HT-29 (cell line): ENCODE data around the gene GYPC. TPM values are rescaled to one million over a fixed set of nuclear protein-coding genes. Genes with fewer than 3 reads are reported as not detected.

Source experiments
- DNase-seq: peaks from one replicate; pipeline ENCODE4 v3.0.0-alpha.2; 2015; ENCODE audit warnings: low spot score
- total RNA-seq: library from RNA; depleted of rRNA; stranded (reverse); fragments of >200 nt; shearing (Covaris generic); gene quantifications from 2 replicates; pipeline ENCODE4 v1.2.3, GENCODE V29; 2014

Gene GYPC
- total RNA-seq, 1 experiment from 2014 or later = not detected

DNA sequence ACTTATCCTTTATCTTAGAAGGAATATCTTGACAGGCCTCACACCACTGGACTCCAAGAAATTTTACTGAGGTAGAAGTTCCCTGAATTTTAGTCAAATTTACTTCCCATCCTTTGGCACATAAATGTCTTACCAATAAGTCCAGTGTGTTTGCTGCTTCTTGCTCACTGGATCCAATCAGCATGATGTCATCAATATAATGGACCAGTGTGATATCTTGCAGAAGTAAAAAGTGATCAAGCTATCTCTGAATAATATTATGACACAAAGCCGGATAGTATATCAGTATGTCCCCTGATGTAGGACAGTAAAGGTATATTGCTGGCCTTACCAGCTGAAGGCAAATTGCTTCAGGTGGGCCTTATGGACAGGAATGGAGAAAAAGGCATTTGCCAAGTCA, 6.9 kb upstream of the GYPC start:
- no peak for DNase-seq

DNA sequence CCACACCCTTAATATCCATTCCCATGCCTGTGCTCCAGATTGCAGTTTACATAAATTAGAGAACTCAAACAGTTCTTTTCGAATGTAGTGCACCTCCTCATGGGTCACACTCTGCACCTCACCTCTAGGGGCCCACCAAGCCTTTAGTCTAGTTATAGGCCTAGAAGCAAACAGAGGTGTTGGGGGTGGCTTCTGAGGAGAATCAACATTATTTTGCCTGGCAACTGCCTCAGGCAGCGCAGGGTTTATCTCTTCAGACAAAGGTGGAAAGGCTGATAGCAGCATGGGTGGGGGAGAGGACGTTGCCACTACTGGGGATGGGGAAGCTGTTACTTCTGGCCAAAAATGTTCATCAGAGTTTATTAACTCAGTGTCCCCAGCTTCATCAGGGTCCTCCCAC, 5.0 kb upstream of the GYPC start:
- DNase-seq = no peak

DNA sequence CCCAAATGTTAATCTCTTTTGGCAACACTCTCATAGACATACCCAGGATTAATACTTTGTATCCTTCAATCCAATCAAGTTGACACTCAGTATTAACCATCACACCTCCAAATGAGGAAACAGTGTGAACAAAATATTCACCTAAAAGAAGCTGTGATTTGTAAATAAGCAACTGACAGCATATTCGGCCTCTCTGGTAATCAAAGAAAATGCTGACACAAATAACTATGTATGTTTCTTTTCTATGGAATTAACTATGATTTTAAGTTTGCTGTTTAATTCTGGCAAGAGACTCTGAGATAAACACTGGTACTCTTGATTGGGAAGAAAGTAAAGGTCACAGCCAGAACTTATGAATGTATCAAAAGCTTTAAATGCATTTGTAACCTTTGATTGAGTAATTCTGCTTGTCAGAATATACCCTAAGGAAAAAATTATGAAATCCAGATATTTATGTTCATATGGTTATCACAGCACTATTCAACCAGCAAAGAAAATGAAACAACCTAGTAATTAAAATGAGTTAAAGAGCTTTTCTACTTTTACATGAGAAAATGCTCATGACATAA, 3.6 kb upstream of the GYPC start:
- no peak for DNase-seq

DNA sequence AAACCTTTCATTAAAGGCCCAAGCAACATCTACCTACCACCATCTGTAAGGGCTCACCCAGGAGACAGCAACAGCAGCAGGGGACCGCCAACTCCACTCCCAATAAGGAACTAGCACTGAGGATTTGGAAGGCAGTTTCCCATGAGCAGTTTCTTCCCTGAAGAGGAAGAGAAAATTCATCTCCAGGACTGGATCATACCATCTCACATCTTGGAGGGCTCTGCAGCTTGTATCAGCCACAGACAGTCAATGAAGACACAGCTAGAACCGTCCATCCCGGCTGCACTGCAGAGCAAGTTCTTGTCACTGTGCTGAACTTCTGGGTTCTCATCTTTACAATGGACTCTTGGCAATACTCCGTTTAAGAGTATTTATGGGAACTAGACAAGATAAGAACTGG, 2.8 kb upstream of the GYPC start:
- DNase-seq = no peak

DNA sequence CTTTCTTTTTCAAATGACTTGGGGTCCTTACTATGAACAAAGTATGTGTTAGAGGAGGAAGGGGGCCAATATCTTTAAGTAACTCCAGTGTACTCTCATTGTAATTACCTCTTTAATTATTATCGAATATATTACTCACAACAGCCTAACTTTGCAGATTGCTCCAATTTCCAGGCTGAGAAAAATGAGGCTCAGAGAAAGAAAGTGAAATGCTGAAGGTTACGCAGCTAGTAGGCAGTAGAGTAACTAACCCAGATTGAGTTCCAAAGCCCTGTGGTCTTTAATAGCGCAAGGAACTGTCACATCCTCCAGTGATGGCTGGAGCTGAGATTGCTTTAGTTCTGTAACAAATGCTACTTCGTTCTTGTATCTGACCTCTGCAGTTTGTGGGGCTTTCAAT, 2.2 kb upstream of the GYPC start:
- DNase-seq = no peak

DNA sequence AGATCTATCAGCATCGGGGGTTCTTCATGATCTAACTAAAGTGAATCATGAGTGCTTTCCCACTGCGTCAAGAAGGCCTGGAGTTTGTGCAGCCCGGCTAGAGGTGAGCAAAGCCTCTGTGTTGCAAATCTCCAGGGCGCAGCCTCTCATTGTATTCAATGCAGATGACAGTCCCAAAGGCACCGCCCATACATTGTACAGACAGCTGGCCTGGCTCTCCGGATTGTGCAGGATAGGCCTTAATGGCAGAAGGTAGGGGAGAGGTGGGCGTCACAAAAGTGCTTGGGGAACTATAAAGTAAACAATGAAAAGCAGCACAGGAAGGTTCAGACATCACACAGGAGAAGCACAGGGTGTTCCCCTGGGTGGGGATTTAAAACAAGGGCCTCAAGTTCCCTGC, 907 bp upstream of the GYPC start:
- DNase-seq = no peak

DNA sequence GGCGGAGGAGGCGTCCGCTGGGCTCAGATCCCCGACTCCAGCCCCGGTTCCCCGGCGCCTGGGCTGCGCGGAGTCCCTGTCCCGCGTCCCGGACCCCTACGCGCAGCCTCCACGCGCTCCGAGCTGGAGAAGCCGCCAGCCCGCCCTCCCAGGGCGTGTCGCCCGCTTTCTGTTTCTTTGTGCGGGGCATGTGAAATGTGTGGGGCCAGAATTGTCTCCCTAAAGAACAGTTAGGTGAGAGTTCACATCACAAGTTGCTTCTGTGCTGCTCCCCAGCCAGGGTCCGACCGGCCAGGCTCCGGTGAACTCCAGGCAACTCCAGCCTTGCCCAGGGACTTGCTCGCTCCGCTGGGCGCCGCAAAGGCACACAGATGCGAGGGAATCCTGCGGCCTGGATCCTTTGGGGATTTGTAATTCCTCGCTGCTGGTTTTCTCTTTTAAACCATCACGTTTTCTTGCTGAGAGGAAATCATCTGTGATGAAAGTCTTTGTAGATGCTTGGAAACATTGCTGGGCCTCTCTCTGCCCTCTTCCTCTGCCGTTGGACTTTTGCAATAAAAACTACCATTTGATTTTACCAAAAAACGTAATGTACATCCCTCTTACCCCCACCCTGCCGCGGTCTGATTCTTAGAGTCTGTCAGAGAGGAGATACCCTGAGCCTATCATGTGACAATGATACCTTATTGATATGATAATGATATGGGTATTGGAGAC, 631 bp downstream of the GYPC start:
- DNase-seq = no peak

DNA sequence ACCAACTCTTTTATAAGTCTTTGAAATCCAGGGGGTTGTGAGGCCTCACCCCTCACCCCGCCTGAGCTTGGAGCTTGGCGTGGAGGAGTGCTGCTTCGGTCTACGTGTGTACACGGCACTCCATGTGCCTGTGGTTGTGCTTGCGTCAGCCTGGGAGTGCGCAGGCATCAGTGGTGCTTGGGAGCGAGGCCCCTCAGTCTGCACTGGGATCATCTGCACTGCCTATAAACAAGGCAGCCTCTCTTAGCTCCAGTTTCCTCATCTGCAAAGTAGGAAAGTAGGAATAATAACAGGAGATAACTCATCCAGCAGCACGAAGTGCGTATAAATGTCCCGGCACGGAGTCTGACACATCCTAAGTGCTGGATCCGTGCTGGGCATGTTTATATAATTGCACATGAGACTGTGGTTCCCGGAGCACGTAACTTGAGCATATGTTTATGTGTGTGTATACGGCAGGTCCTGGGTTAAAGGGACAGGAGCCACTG, 1.2 kb downstream of the GYPC start:
- DNase-seq = no peak

DNA sequence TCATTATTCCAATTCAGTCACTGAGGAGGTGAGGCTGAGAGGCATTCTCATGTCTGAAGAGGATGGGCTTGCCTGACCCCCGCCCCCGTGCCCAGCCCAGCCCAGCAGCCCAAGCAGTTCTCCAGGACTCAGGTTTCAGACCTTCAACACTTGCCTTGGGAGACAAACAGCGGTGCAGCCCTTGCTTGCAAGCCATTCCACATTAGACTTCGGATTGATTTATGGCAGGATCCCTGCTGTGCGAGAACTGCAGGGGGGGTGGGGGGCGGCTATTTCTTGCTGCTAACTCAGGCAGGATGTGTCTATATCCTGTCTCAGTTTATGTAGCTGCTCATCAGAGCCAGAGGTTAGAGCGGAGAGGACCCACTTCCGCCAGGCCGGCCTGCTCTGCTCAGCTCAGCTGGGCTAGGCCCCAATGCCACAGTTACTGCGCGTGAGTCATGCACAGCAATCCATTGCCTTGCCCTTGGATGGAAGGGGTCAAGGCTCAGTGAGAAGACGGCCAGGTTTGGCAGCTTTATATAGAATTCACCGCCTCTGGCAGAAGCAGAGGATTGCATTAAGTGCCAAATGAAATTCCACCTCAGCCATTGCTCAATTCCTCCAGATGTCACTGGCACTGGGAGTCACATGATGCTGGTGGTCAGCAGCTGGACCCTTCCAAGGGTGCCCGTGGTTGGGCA, 1.8 kb downstream of the GYPC start:
- DNase-seq = peak; percentile 19

DNA sequence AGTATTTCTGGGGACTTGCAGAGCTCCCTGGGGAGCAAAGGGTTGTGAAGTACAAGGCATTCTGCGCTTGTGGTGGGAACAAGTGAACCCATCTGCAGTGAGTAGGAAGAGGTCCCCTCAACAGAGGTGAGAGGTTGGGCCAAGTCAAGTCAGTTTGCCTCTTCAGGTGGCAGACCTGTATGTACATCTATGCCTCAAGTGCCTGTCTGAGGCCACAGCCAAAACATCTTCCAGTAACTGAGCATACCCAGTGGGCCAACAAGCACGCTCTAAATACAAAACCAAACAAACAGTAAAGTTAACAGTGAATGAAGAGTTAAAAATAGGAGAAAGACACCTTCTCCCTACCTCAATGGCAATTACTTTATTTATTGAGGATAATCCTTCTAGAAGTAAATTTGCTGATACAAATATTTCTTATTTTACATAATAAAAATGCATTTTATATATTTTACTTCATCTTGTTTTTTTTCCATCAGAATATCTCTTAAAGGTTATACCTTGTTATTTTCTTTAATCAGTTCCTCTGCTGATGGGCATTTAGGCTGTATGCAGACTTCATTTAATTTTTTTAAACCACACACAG, 2.5 kb downstream of the GYPC start:
- no peak for DNase-seq

DNA sequence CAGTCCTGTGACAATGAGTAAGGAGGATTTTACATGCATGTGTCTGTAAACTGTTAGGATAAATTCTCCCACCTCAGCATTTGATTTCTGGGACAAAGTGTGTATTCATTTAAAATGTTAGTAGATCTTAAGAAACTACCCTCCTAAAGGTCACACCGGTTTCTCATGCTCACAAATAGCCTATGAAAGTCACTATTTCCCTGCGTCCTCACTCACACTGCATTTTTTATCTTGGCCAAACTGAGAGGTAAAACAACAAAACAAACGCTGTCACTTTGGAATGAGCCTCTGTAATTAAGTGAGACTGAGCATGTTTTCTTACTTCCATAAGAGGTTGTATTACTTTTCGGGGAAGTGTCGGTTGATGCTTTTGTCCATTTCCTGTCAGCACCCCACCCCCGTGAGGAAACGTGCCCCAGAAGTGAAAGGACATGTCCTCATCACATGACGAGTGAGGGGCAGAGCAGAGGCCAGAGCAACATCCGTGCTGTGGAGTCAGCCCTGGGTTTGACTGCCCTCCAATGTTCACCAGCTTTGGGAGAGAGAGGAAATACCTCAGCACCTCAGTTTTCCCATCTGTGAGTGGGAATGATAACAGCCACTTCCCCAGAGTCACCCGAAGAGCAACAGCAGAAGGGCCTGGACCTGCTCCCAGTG, 3.1 kb downstream of the GYPC start:
- no peak for DNase-seq

DNA sequence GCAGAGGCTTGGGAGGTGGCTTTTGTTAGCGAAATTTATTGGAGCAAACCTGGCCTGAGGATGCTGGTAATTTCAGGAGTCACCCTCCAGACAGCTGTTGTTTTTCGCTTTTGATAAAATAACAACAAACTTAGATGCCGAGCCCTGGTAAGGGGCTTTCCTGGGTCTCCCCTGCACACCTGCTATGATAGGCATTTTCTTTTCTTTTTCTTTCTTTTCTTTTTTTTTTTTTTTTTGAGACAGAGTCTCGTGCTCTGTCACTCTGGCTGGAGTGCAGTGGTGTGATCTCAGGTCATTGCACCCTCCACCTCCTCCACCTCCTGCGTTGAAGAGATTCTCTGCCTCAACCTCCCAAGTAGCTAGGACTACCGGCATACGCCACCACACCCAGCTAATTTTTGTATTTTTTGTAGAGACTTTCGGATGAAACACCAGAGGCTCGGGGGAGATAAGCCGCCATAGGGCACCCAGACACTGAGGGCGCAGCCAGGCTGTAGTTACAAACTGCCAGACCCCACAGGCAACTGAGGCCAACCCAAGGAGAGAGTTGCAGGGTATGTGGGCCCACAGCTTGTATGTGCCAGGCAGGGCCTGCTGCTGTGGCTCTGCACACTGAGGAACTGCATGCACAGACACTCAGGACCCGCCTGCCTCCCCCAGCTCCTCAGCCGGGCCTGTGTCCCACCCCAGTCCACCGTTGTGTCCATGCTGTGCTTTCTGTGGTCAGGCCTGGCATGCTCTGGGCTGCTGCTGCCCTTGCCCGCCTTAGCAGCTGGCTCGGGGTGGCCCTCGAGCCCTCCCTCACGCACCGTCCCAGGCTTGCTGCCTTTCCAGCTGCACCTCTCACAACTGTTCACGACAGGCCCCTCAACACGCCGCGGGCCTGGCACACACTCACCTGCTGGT, 3.9 kb downstream of the GYPC start:
- DNase-seq = no peak

DNA sequence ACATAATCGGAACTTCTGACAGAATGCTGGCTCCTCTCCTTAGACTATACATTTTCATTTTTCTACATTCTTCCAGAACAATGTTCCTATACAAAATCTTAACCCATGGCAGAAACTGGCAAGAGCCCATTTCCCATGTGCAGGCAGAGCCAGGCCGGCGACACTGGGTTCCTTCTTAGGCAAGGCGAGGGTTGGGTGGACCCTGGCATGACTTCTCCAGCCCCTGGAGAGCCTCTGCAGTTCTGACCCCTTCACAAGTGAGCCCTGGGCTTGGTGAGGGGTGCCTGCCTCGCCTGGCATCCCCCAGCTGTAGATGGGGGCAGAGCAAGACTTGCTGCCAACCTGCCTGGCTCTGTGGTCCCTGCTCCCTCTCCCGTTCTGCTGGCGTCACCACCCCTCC, 5.0 kb downstream of the GYPC start:
- no peak for DNase-seq

DNA sequence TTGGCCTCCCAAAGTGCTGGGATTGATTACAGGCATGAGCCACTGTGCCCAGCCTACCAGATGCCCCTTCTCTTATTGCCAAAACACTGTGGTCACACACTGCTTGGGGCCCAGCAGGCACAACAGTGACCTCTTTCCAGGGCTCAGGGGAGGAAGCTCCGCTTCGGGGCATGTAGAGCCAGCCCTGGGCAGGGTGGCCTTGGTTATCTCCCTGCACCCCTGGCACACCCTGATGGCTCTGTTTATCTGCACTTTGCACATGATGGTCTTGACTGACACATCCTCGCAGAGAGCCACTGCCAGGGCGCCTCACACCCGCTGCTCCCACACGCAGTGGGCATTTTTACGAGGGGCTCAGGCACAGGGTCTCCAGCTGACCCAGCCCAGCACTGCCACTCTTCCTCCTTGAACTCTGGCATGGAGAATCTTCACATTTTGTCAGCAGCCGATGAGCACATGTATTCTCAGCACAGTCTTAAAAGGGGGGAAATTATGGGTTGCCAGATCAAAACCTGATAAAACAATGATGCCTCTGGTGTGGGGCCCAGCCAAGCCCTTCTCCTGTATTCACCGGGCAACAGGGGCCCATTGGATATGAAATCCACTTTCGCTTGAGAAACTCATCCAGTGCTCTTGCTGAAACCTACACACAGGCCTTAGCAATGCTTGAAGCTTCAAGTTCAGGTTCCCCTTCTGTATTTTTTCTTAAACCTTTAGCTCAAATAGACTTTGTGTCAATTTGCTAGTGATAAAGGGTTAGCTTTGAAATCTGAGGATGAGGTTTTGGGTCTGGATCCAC, 5.9 kb downstream of the GYPC start:
- DNase-seq = no peak

DNA sequence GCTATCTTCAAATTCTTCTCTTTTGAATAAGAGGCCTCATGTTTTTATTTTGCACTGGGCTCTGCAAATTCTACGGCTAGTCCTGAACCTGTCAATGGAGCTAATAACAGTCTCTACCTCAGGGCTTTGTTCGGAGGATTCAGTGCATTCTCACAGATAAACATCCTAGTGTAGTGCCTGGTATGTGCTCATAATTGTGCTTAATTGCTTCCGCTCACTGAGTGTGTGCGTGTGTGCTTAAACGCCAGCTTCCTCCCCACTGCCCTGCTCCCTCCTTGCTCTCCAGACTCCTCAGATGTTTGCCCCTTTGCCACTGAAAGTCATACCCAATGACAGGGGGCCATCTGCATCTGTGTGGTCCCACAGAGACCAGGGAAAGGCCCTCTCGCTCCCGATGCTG, 6.7 kb downstream of the GYPC start:
- no peak for DNase-seq

DNA sequence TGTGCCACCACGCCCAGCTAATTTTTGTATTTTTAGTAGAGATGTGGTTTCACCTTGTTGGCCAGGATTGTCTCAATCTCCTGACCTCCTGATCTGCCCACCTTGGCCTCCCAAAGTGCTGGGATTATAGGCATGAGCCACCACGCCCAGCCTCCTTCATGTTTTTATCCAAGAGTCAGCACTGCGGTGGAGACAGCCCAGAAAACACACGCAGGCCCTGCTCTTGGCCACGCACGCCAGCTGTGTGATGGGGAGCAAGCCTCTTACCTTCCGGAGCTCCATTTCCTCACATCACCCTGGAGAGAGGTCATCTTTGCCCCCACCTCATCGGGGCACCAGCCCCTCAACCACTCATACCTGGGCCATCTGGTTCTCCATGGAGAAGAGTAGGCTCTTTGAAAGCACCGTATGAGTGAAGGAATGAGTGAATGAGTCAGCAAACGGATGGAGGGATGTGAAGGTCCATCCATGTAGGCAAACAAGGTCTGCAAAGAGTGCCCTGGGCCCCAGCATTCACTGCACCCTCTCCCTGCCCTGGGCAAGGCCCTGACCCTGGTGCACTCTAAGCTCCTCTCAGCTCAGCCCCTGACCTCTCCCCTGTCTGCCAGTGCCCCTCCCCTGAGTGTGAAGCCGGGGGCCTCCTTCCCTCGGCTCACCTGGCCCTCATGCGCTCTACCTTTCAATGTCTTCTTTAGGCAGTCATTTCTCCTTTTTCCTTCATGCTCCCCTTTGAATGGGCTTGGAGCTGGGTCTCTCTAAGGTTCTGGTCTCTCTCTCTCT, 7.4 kb downstream of the GYPC start:
- DNase-seq = no peak

DNA sequence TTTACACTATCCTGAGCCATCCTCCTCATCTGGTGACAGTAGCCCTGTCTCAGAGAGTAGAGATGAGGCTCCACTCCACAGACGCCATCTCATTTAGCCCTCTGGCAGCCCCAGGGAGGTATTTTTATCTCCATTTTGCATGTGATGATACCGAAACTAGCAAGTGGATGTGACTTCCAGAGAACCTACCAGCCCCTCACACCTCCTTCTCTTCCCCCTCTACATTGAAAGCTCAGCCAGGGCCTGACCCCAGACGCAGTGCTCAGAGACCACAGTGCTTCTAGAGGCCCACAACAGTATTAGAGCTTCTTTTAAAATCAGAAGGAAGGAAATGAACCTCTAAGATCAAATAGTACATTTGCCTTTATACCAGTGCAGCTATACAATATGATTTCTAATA, 8.3 kb downstream of the GYPC start:
- DNase-seq = no peak

DNA sequence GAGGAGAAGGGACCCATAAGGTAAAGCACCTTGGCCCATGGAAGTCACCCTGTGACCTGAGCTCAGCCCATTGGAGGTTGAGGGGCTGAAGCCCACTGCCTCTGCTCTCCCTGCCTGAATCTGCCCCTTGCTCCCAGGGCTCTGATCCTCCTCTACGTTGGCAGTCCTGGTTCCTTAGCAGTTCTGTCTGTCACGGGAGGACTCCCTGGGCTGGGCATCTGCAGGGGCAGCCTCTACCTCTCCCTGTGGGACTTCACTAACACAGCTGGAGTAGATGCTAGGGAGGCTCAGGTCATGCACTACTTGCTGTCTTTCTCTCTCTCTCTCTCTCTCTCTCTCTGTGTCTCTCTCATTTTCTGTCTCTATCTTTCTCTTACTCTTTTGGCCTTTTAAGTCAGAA, 8.7 kb downstream of the GYPC start:
- DNase-seq = no peak

DNA sequence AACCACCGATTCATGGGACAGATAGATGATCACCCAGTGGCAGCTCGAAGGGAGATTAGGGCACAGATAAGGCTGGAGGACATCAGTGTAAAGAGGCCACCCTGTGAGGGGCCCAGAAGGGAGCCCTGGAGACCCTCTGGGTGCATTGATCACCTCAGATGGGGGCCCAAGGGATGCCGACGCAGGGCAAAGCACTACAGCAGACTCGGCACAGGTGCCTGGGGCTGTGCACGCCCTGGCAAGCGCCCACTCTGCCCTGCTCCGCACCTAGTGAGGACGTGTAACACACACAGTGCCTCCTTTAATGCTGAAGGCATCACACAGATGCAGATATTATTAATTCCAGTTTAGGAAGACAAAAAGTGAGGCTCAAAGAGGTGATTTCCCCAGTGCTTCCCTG, 9.5 kb downstream of the GYPC start:
- no peak for DNase-seq
